Measurements from ENCODE around the gene STOML3.
"Not testable (repeated sequence)": the region's sequence is repeated elsewhere in the genome, so short reads cannot be mapped to it uniquely, and the experiment has no call there.

The STOML3 gene, protein sequence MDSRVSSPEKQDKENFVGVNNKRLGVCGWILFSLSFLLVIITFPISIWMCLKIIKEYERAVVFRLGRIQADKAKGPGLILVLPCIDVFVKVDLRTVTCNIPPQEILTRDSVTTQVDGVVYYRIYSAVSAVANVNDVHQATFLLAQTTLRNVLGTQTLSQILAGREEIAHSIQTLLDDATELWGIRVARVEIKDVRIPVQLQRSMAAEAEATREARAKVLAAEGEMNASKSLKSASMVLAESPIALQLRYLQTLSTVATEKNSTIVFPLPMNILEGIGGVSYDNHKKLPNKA

DNA sequence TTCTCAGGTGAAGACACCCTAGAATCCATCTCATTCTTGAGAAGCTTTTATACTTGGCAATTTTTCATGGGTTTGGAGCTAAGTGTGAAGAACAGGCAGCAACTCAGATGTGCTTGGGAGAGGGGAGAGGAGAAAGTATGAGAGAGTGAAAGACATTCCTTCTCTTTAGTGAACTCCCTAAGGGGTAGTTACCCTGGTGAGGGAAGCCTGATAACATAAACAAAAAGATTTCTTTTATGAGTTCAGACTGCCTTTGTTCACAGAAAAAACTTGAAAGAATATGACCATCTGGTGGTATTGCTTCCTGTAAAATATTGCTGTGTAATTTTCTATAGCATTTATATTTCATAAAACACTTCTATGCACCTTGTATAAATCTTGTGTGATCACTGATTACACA lies at the start of gene STOML3:
Gene STOML3, minus strand, starts transcription at position 139 of the 400 bp plus-strand sequence. Its CDS starts 110 bp downstream, at position 29.
- in situ Hi-C loops (cut with HindIII; ENCODE audit: low sequenced_read_pairs): no loop called here

DNA sequence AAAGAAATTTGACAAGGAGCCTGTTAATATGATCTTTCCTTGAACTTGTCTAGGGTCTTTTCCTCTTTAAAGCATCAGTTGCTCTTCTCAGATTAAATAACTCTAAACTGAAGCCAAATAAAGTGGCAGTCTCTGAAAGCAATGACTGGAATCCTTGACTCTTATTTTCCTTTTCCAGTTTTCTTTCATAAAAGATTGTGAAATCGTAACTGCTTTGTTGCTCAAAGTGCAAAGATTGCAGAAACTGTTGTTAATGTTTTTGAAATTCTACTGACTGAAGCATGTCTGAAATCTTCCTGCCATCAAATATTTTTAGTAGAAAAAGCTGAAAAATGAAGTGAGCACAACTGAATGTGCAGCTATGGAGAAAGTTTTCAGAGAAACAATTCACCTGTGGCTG lies 49.6 kb upstream of the STOML3 start:
- in situ Hi-C loops (cut with HindIII; ENCODE audit: low sequenced_read_pairs): no loop called here

DNA sequence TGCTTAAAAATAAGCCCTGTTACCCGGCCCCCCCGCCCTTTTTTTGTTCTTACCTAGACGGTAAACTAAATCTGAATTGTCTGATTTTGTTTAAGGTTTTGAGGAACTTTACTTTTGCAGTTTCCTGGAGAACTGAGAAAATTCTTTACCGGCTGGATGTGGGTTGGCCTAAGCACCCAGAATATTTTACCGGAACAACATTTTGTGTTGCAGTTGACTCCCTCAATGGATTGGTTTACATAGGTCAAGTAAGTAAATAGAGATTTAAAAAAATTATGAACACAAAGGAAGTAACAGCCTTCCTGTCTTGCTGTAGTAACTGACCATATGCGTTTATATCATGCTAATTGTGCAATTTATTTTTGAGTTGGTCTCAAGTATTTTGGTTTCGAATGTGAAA lies 48.4 kb upstream of the STOML3 start:
- in situ Hi-C loops (cut with HindIII; ENCODE audit: low sequenced_read_pairs): no loop called here

DNA sequence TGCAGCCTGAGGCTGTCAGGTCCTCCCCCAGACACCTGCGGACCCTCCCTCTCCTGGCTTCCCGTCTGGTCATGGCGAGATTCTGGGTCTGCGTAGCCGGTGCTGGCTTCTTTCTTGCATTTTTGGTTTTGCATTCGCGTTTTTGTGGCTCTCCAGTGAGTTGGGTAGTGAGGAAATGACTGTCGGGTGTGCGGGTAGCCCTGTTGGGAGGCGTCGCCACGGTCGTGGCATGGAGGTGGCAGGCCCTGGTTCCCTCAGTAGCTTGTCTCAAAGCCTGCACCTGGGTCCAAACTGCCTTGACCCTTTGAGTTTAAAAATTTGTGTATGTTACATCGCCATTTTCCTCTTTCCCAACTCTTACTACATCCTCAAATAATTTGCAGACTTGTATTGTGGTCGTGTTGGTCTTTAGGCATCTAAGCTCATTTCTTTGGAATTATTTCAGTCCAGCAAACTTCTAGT lies 48.0 kb upstream of the STOML3 start:
- in situ Hi-C loops (cut with HindIII; ENCODE audit: low sequenced_read_pairs): no loop called here

DNA sequence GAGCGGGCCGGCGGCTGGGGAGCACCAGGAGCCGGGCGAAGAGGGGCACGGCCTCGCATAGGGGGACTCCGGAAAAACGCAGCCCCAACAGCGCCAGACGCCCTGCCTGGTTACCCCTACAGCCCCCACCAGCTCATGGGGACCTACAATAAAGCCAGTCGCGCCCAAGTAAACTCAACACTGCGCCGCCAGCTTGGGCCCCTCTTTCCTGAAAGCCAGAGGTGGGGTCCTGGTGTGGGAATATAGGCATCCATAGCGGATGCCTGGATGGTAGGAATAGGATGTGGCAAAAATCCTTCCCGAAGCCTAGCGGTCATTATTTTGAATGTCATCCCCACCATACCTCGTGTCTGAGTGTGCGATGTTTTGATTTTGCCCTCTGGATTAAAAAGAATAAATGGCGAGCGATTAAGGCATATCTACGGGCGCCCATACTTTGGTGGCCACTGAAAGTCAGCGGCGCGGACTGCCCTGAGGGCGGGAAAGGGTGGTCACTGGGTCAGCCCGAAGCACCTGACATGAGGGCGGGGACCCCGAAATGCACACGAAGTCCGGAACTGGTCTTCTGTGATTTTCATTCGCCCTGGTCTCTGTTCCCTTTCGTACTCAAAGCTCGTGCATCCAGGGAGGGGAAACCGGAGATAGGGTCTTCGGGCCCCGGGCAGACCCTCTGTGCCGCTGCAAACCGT lies 47.4 kb upstream of the STOML3 start, which contains the start of the genes NHLRC3 and PROSER1:
Gene NHLRC3, plus strand, starts transcription at position 577 of the 689 bp plus-strand sequence. CDS start 184 bp downstream, outside the sequence.
Gene PROSER1, minus strand, starts transcription at position 210 of the 689 bp plus-strand sequence. CDS start 847 bp downstream, outside the sequence.
- in situ Hi-C loops (cut with HindIII; ENCODE audit: low sequenced_read_pairs): no loop called here

DNA sequence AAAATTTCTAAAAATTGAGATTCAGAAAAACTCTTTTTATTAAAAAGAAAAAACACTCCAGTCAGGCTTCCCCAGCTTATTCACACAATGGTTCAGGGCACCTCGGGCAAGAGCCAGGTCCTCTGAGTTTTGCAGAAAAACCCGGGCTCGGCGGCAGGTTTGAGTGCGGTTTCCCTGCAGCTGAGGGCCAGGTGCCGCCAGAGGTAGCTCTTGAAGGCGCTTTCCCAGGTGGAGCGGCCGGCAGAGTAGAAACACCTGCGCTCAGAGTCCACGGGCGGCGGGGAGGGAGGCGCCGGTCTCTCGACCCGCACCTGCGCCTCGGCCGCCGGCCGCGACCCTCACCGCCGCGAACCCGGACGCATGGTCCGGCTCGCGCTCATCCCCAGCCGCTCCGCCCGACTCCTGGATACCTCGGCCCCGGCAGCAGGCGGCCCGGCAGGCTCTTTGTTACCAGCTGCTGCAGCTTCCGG lies 46.8 kb upstream of the STOML3 start:
- in situ Hi-C loops (cut with HindIII; ENCODE audit: low sequenced_read_pairs): no loop called here

DNA sequence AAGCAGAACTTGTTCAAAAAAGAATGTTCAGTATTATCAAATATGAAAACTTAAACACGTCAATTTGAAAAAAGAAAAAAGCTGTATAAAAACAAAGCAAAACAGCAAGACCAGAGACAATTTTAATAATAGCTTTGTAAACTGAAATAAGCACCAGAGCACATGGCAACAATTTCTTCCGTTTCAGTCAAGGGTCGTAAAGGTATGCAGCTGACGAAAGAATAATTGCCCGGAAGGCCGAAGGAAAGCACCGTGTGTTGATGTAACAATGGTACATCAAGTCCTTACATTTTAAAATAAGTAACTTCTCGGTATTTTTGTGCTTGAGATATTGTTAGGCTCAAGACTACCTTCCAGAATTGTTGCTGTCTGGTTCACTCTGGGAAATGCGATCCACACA lies 45.6 kb upstream of the STOML3 start:
- in situ Hi-C loops (cut with HindIII; ENCODE audit: low sequenced_read_pairs): no loop called here

DNA sequence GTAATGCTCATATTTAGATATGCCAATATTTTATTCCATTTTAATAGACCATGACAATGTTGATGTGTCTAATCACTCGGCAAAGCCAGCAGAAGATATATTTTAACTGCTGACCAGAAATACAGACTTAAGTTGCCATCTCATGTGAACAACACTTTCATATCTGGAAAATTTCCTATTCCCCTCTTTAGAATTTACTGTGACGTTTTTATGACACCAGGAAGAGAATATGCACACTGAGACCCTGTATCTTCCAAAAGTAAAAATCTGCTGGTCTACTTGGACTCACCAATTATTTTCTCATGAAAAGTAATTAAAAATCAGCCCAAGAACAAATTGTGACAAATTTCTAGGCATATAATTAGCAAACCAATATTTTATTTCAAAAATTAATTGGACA lies 45.2 kb upstream of the STOML3 start:
- in situ Hi-C loops (cut with HindIII; ENCODE audit: low sequenced_read_pairs): no loop called here

DNA sequence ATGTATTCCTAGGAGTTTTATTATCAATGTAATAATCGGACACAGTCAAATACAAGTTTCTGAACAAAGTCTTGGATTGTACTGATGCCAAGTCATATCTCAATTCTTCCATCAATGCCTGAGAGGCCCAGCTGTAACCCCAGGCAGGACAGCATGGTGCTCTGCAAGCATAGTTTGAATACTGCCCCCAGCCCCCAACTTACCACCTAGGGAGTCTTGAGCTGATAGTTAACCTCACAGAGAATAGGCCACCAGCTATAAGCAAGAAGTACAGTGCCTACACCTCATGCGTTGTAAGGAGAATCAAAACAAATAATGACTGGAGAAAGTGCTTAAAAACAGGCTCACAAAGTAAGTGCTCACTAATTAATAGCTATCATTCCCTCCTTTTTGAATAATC lies 44.6 kb upstream of the STOML3 start:
- in situ Hi-C loops (cut with HindIII; ENCODE audit: low sequenced_read_pairs): no loop called here

DNA sequence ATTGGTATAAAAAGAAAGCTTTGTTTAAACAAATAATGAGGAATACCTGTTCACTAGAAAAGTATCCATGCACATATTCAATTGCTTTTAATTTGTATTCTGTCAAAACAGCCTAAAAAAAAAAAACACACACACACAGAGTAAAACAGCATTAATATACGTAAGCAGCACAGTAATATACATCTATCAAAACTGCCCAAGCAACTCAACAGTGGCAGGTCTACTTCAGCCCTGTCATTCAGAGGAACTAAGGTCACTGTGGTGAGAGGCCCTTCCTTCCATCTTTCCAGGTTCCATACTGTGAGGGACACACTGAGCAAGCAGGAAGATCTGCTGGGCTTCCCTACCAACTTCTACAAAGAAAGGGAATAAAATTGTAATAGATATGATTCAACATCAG lies 43.5 kb upstream of the STOML3 start:
- in situ Hi-C loops (cut with HindIII; ENCODE audit: low sequenced_read_pairs): no loop called here

DNA sequence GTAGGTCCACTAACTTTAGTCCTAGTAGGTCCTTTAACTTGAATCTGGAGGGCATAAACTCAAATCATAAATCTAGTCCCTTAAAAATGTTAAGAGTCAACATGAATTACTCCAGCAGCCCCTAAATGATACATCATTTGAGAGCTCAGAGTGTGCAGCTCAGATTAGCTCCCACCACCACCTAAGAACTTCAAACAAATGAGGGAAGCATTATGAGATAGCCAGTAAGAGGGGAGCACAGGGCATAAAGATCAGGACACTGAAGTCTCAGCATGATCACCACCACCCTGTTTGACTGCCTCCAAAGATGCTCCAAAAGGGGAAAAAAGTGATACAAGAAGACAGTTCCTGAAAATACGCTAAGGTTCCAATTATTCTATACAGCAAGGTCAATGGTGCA lies 41.5 kb upstream of the STOML3 start:
- in situ Hi-C loops (cut with HindIII; ENCODE audit: low sequenced_read_pairs): no loop called here

DNA sequence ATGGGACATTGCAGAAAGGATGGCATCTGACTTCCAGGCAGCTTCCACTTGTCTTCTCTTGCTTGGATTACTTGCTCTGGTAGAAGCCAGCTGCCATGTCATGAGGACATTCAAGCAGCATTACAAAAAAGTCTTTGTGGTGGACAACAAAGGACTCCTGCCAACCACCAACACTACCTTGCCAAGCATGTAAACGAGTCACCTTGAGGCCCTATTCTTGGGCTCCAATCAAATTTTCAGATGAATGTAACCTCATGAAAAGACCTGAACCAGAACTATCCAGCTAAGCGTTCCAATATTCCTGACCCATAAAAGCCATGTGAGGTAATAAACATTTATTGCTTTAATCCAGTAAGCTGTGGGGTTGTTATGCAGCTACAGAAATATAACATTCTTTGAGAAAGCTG lies 34.8 kb upstream of the STOML3 start:
- in situ Hi-C loops (cut with HindIII; ENCODE audit: low sequenced_read_pairs): no loop called here

DNA sequence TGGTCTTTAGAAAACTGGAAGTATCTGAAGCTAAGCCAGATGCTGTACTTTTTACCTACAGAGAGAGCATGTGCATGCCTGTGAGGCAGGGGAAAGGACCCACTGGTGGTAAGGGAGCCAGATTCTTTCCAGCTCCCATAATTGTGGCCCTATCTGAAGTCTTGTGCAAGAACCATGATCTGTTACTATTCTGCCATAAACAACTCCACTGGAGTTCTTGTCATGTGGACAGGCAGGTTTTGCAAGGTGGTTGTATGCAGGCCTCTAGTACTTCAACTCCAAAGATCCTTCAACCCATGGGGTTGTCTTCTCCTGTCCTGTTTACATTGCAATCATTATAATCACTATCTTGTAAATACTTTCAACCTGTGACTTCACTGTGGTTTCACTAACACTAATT lies 33.1 kb upstream of the STOML3 start:
- in situ Hi-C loops (cut with HindIII; ENCODE audit: low sequenced_read_pairs): no loop called here

DNA sequence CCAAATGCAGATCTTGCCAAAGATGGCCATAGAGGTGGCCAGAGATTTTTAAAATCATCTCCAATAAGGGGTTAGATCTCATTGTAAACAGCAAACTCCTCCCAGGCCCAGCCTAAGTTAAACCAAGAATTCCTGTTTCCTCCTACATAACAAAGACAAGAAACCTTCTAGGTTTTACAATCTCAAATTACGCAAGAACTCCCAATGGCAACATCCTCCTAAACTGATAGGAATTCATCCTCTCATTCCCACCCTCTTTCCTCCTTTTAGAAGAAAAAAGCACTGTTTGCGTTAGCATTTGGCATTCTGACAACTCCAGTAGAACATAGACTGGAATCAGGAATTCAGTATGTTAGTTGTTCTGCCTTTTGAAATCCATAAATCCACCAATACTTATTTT lies 32.7 kb upstream of the STOML3 start:
- in situ Hi-C loops (cut with HindIII; ENCODE audit: low sequenced_read_pairs): no loop called here

DNA sequence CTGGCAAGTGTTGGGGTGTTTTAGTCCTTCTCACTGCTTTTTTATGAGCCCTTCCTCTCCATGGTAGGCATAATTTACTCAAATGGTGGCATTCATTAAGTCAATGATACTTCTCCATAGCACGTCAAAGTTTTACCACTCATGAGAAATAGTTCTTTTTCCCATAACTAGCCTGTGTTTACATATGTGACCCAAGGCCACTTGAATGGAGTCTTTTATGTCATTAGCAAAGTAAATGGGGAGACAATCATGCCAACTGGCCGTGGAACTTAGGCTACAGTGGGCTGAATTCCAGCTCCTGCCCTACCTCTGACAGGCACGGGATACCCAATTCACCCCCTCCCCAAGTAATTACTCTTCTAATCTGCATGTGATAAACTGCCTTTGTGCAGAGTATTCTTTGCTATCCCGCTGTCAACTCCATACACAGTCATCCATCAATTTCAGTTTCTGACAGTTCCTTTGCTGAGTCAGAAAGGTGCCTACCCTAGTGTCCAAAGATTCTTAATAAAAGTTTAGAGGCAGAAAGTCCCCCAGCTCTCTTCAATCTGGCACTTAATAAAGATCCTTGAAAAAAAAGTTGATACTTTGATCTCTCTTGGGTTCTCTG lies 30.3 kb upstream of the STOML3 start:
- in situ Hi-C loops (cut with HindIII; ENCODE audit: low sequenced_read_pairs): no loop called here

DNA sequence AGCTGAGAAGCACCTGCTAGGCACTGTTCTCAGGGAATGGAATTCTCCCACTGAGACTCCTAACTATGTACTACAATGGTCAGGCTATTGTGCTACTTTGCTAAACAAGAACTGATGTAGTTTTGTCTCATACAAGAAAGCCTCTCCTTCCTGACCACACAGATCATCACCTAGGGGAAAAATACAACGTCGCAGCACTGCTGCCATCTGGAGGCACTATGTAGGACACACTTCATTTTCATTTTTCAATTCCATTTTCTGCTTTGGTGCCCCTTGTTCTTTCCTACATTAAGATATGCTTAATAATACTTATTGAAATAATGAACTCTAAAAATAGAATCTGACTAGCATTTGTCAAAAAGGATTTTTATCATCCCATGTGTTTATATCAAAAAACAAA lies 26.2 kb upstream of the STOML3 start:
- in situ Hi-C loops (cut with HindIII; ENCODE audit: low sequenced_read_pairs): no loop called here

DNA sequence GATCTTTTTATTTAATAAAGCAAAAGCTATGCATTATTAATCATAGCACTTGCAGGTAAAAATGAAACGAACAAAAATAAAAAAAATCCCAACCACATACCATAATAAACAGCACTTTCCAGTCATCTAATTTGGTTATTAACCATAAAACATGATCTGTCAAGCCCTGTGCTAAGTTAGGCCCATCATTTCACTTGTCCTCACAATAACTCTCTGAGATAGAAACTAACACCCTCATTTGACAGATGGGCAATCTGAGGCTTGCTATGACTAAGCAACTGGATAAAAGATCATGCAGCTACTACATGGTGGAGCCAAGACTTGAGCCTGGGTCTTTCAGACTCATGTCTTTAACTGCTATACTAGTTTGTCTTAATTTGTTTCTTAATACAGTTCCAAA lies 25.5 kb upstream of the STOML3 start:
- in situ Hi-C loops (cut with HindIII; ENCODE audit: low sequenced_read_pairs): no loop called here

DNA sequence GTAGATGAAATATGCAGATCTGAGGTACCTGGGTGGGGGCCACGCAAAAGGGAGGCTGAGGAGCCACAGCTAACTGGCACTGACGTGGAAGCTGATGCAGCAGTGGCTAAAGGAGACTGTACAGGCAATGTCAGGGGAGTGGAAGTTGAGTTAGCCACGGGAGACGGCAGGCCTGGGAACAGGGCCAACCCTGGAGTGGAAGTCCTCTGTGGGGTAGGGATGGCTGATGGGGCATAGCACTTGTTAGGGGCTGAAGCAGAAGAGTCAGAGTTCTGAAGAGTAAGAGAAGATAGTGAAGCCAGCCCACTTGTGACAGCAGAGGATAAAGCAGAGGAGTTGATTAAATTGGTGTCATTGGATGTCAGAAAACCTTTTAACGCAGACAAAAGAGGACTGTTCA lies 22.8 kb upstream of the STOML3 start:
- in situ Hi-C loops (cut with HindIII; ENCODE audit: low sequenced_read_pairs): no loop called here

DNA sequence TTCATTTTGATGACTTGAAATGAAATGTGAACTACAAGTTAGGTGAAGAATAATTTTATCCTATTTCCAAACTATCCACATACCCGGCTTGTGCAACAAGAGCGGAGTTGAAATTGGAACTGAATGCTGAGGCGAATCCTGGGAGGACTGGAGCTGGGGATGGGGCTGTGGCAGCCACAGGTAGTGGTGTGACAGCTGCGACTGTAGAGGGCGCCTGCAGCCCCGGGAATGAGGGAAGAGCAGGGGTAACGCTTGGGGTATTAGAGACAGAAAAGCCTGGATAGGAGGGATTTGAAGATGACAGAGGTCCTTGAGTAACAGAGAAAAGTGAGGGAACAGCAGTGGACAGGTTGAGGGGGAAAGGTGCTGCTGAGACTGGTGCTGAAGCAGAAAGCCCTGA lies 22.0 kb upstream of the STOML3 start:
- in situ Hi-C loops (cut with HindIII; ENCODE audit: low sequenced_read_pairs): no loop called here

DNA sequence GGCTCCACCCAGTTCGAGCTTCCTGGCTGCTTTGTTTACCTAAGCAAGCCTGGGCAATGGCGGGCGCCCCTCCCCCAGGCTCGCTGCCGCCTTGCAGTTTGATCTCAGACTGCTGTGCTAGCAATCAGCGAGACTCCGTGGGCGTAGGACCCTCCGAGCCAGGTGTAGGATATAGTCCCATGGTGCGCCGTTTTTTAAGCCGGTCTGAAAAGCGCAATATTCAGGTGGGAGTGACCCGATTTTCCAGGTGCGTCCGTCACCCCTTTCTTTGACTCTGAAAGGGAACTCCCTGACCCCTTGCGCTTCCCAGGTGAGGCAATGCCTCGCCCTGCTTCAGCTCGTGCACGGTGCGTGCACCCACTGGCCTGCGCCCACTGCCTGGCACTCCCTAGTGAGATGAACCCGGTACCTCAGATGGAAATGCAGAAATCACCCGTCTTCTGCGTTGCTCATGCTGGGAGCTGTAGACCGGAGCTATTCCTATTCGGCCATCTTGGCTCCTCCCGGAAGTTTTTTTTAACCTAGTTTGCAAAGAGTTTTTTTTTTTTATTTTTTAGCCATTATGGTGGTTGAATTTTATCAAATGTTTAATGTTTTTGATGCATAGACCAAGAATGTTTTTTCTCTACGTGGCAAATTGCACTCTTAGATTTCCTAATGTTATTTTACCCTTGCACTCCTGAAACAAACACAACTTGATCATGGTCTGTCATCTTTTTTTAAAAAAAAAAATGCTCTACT lies 15.9 kb upstream of the STOML3 start:
- in situ Hi-C loops (cut with HindIII; ENCODE audit: low sequenced_read_pairs): not testable (repeated sequence)

DNA sequence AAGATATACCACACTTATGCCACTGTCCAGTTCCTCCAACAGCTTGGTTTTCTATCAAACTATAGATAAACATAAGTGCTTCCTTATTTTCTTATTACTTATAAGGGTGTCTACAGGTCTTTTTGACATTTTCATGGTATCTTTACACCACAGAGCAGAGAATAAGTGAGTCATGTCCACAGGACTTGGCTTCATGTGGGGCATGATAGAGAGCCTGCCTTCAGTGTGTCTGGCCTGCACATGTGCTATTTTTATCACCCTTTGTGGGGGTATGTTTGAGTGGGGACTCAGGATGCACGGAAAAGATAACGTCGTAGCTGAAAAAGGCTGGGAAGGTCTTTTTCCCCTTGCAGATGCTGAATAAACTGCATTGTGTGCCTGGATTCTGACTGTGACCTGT lies 8.1 kb upstream of the STOML3 start:
- in situ Hi-C loops (cut with HindIII; ENCODE audit: low sequenced_read_pairs): no loop called here

All from DLD1 (cell line).